SK-N-SH treated with all-trans-retinoic acid at 6 μM for 48 hours (cell line): ENCODE data around the gene DACT3.

Experiments used
- ATAC-seq: fragments of 200-7000 bp; cut with Tn5 transposase; 3 replicates; pipeline ENCODE4 v1.9.1; 2020; ENCODE audit warnings: mild to moderate bottlenecking, moderate library complexity
- ARNTL ChIP-seq: fragments of 450-650 bp; formaldehyde crosslinking; IDR thresholded peaks from 2 replicates; pipeline ENCODE4 v1.5.0; 2020; ENCODE audit warnings: low read depth, mild to moderate bottlenecking, moderate library complexity, borderline replicate concordance
- BACH2 ChIP-seq: fragments of 250-450 bp; sonication (Bioruptor Pico); IDR thresholded peaks from 2 replicates; pipeline ENCODE4 v1.9.0; 2021; ENCODE audit warnings: mild to moderate bottlenecking, borderline replicate concordance
- CSDC2 ChIP-seq: fragments of 250-450 bp; sonication (Bioruptor Pico); IDR thresholded peaks from 2 replicates; pipeline ENCODE4 v1.5.0; 2020; ENCODE audit warnings: mild to moderate bottlenecking, moderate library complexity
- ESRRG ChIP-seq: fragments of 250-450 bp; sonication (Bioruptor Pico); IDR thresholded peaks from 2 replicates; pipeline ENCODE4 v1.6.1; 2021; ENCODE audit warnings: mild to moderate bottlenecking
- GLIS3 ChIP-seq: fragments of 250-450 bp; sonication (Bioruptor Pico); IDR thresholded peaks from 2 replicates; pipeline ENCODE4 v1.5.0; 2020; ENCODE audit warnings: mild to moderate bottlenecking, moderate library complexity
- ISL1 ChIP-seq: fragments of 250-450 bp; sonication (Bioruptor Pico); IDR thresholded peaks from 2 replicates; pipeline ENCODE4 v2.1.2; 2022; ENCODE audit warnings: mild to moderate bottlenecking, moderate library complexity
- OSR1 ChIP-seq: fragments of 250-450 bp; sonication (Bioruptor Pico); IDR thresholded peaks from 2 replicates; pipeline ENCODE4 v1.8.0; 2022; ENCODE audit warnings: moderate library complexity, mild to moderate bottlenecking, inconsistent platforms
- PATZ1 ChIP-seq: fragments of 250-450 bp; sonication (Bioruptor Pico); IDR thresholded peaks from 2 replicates; pipeline ENCODE4 v1.8.0; 2020; ENCODE audit warnings: mild to moderate bottlenecking, moderate library complexity, borderline replicate concordance
- POU6F1 ChIP-seq: fragments of 250-450 bp; sonication (Bioruptor Pico); IDR thresholded peaks from 2 replicates; pipeline ENCODE4 v1.8.0; 2021; ENCODE audit warnings: low read depth, mild to moderate bottlenecking, moderate library complexity, borderline replicate concordance
- PPARA ChIP-seq: fragments of 250-450 bp; sonication (Bioruptor Pico); IDR thresholded peaks from 2 replicates; pipeline ENCODE4 v1.5.0; 2020; ENCODE audit warnings: mild to moderate bottlenecking, borderline replicate concordance
- RARB ChIP-seq: fragments of 250-450 bp; sonication (Bioruptor Pico); IDR thresholded peaks from 2 replicates; pipeline ENCODE4 v1.8.0; 2021; ENCODE audit warnings: mild to moderate bottlenecking, moderate library complexity
- SNAI2 ChIP-seq: fragments of 250-450 bp; sonication (Bioruptor Pico); IDR thresholded peaks from 2 replicates; pipeline ENCODE4 v1.5.0; 2020; ENCODE audit warnings: mild to moderate bottlenecking, moderate library complexity
- TCF4 ChIP-seq: fragments of 250-450 bp; sonication (Bioruptor Pico); IDR thresholded peaks from 2 replicates; pipeline ENCODE4 v1.8.0; 2021; ENCODE audit warnings: mild to moderate bottlenecking, moderate library complexity, borderline replicate concordance
- TOX ChIP-seq: fragments of 250-450 bp; sonication (Bioruptor Pico); IDR thresholded peaks from 2 replicates; pipeline ENCODE4 v1.8.0; 2021; ENCODE audit warnings: mild to moderate bottlenecking, moderate library complexity, borderline replicate concordance
- ZC3H10 ChIP-seq: fragments of 250-450 bp; sonication (Bioruptor Pico); IDR thresholded peaks from 2 replicates; pipeline ENCODE4 v1.5.1; 2021; ENCODE audit warnings: mild to moderate bottlenecking, moderate library complexity
- ZFP3 ChIP-seq: fragments of 250-450 bp; sonication (Bioruptor Pico); IDR thresholded peaks from 2 replicates; pipeline ENCODE4 v1.5.0; 2020; ENCODE audit warnings: mild to moderate bottlenecking, moderate library complexity
- ZFP30 ChIP-seq: fragments of 450-650 bp; formaldehyde crosslinking; IDR thresholded peaks from 2 replicates; pipeline ENCODE4 v1.5.0; 2022; ENCODE audit warnings: mild to moderate bottlenecking, moderate library complexity
- ZNF565 ChIP-seq: fragments of 450-650 bp; formaldehyde crosslinking; conservative IDR thresholded peaks from 2 replicates; pipeline ENCODE4 v1.5.0; 2020; ENCODE audit warnings: low read depth, mild to moderate bottlenecking, moderate library complexity
- ZNF70 ChIP-seq: fragments of 450-650 bp; formaldehyde crosslinking; IDR thresholded peaks from 2 replicates; pipeline ENCODE4 v1.5.0; 2020; ENCODE audit warnings: mild to moderate bottlenecking, moderate library complexity
- ZNF8 ChIP-seq: fragments of 450-650 bp; formaldehyde crosslinking; IDR thresholded peaks from 2 replicates; pipeline ENCODE4 v1.5.0; 2020; ENCODE audit warnings: mild to moderate bottlenecking, moderate library complexity
- TF ChIP-seq, protein P1 (sequence below): fragments of 250-450 bp; sonication (Bioruptor Pico); IDR thresholded peaks from 2 replicates; pipeline ENCODE4 v1.5.1; 2020; ENCODE audit warnings: low read depth, mild to moderate bottlenecking, moderate library complexity
- TF ChIP-seq, protein P2 (sequence below): fragments of 250-450 bp; sonication (Bioruptor Pico); IDR thresholded peaks from 2 replicates; pipeline ENCODE4 v1.5.1; 2021; ENCODE audit warnings: mild to moderate bottlenecking, moderate library complexity
- TF ChIP-seq, protein P3 (sequence below): fragments of 250-450 bp; sonication (Bioruptor Pico); IDR thresholded peaks from 2 replicates; pipeline ENCODE4 v1.5.0; 2020; ENCODE audit warnings: mild to moderate bottlenecking, moderate library complexity

Gene DACT3

DNA sequence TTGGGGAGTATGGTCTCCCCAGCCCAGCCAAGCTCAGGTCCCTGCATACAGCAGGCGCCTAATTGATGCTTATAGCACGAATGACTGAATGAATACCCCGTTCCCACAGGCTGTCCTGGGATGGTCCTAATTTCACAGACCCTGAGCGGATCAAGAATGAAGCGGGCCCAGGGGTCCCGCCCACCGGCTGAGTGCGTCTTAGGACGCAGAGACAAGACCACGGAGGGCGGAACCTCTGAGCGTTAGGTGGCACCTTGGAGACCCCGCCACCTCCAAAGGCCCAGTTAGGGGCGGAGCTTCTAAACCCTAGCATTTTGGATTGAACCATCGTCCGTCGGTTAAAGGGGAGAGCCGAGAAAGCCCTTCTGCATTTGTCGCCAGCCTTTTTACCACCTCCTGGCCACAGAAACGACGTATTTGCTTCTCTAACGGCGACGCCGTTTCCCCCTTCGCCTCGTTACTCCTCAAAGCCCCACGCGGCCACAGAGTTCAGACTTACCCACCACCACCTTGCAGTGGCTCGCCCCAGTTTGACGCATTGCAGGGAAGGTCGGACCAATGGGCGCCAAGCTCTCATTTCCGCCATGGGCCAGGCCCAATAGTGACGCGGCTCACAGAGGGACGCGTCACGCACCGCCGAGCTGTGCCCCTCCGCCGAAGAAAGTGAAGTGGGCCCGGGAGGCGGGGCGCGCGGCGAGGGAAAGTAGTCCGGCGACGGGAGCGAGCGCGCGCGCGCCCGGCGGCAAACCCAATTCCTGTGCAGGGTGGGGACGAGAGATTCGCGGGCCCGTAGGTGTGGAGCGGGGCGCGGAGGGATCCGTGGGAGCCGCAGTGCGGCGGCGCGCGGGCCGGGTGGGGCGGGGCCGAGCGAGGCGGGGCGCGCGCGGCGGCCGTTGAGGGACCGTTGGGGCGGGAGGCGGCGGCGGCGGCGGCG lies 60.3 kb downstream of the DACT3 start:
- peak; percentile 87 for ATAC-seq
- TF ChIP-seq ZFP3 (peak; percentile 91), CSDC2 (CRISPR knock-in tag) (peak; percentile 98), ZNF565 (CRISPR knock-in tag) (peak; percentile 94), ISL1 (CRISPR knock-in tag) (peak; percentile 37; the same call in 1 of the 2 replicates), PPARA (CRISPR knock-in tag) (peak; percentile 84; the same call in 1 of the 2 replicates), ESRRG (peak; percentile 71; the same call in 1 of the 2 replicates), GLIS3 (CRISPR knock-in tag) (peak; percentile 84; the same call in 1 of the 2 replicates), ZNF8 (peak; percentile 72; the same call in 1 of the 2 replicates), ARNTL (CRISPR knock-in tag) (peak; percentile 87), SNAI2 (CRISPR knock-in tag) (peak; percentile 97), ZNF70 (CRISPR knock-in tag) (peak; percentile 71; the same call in 1 of the 2 replicates), RARB (CRISPR knock-in tag) (peak; percentile 63; the same call in 1 of the 2 replicates), TCF4 (CRISPR knock-in tag) (no peak), OSR1 (CRISPR knock-in tag) (peak; percentile 93), TOX (CRISPR knock-in tag) (no peak), ZFP30 (CRISPR knock-in tag) (peak; percentile 54; the same call in 1 of the 2 replicates), ZC3H10 (CRISPR knock-in tag) (peak; percentile 75), BACH2 (CRISPR knock-in tag) (peak; percentile 97), PATZ1 (peak; percentile 38; the same call in 1 of the 2 replicates), POU6F1 (peak; percentile 96; the same call in 1 of the 2 replicates)
- TF ChIP-seq, protein P1, sequence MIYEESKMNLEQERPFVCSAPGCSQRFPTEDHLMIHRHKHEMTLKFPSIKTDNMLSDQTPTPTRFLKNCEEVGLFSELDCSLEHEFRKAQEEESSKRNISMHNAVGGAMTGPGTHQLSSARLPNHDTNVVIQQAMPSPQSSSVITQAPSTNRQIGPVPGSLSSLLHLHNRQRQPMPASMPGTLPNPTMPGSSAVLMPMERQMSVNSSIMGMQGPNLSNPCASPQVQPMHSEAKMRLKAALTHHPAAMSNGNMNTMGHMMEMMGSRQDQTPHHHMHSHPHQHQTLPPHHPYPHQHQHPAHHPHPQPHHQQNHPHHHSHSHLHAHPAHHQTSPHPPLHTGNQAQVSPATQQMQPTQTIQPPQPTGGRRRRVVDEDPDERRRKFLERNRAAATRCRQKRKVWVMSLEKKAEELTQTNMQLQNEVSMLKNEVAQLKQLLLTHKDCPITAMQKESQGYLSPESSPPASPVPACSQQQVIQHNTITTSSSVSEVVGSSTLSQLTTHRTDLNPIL, result no peak
- TF ChIP-seq, protein P2, sequence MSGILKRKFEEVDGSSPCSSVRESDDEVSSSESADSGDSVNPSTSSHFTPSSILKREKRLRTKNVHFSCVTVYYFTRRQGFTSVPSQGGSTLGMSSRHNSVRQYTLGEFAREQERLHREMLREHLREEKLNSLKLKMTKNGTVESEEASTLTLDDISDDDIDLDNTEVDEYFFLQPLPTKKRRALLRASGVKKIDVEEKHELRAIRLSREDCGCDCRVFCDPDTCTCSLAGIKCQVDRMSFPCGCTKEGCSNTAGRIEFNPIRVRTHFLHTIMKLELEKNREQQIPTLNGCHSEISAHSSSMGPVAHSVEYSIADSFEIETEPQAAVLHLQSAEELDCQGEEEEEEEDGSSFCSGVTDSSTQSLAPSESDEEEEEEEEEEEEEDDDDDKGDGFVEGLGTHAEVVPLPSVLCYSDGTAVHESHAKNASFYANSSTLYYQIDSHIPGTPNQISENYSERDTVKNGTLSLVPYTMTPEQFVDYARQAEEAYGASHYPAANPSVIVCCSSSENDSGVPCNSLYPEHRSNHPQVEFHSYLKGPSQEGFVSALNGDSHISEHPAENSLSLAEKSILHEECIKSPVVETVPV (CRISPR knock-in tag), result no peak
- TF ChIP-seq, protein P3, sequence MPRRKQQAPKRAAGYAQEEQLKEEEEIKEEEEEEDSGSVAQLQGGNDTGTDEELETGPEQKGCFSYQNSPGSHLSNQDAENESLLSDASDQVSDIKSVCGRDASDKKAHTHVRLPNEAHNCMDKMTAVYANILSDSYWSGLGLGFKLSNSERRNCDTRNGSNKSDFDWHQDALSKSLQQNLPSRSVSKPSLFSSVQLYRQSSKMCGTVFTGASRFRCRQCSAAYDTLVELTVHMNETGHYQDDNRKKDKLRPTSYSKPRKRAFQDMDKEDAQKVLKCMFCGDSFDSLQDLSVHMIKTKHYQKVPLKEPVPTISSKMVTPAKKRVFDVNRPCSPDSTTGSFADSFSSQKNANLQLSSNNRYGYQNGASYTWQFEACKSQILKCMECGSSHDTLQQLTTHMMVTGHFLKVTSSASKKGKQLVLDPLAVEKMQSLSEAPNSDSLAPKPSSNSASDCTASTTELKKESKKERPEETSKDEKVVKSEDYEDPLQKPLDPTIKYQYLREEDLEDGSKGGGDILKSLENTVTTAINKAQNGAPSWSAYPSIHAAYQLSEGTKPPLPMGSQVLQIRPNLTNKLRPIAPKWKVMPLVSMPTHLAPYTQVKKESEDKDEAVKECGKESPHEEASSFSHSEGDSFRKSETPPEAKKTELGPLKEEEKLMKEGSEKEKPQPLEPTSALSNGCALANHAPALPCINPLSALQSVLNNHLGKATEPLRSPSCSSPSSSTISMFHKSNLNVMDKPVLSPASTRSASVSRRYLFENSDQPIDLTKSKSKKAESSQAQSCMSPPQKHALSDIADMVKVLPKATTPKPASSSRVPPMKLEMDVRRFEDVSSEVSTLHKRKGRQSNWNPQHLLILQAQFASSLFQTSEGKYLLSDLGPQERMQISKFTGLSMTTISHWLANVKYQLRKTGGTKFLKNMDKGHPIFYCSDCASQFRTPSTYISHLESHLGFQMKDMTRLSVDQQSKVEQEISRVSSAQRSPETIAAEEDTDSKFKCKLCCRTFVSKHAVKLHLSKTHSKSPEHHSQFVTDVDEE, result peak; percentile 99
